A673 (cell line): ENCODE results near the gene CYP2W1. TPM values are rescaled to one million over a fixed set of nuclear protein-coding genes. Genes with fewer than 3 reads are reported as not detected.
"Not testable (repeated sequence)": the region's sequence is repeated elsewhere in the genome, so short reads cannot be mapped to it uniquely, and the experiment has no call there.

Source experiments
- BruUV-seq: library from RNA; stranded (reverse); fragments of 400-500 nt; replicated peaks from 2 replicates; lab custom pipeline; 2021; lab: Mats Ljungman, UMichigan
- CTCF ChIA-PET: fragments of 300-600 bp; sonication (Branson Sonifier 250); formaldehyde crosslinking; loops from one replicate; lab custom pipeline; 2022; ENCODE audit warnings: antibody characterized with exemption; lab: Charles Lee
- POLR2A ChIA-PET: fragments of 300-600 bp; sonication (Branson Sonifier 250); formaldehyde crosslinking; loops from one replicate; lab custom pipeline; 2022; ENCODE audit warnings: antibody characterized with exemption; ENCODE audit not compliant: low non-redundant PET; lab: Charles Lee
- DNase-seq: peaks from one replicate; pipeline ENCODE4 v3.0.0-alpha.2; 2015; ENCODE audit warnings: low spot score
- H3K27ac ChIP-seq: fragments of 200-600 bp; sonication (generic); 2 replicates; pipeline ENCODE4 v1.5.1; 2016; ENCODE audit warnings: mixed run types, low read depth, mild to moderate bottlenecking, mixed read lengths, antibody characterized with exemption, low read length; ENCODE audit not compliant: poor library complexity, severe bottlenecking
- H3K27me3 ChIP-seq: fragments of 200-600 bp; sonication (generic); replicated peaks from 2 replicates; pipeline ENCODE4 v1.6.1; 2017; ENCODE audit warnings: mixed run types, low read depth, mild to moderate bottlenecking, mixed read lengths, antibody characterized with exemption, low read length; ENCODE audit not compliant: insufficient read depth, poor library complexity
- H3K36me3 ChIP-seq: fragments of 200-600 bp; sonication (generic); 2 replicates; pipeline ENCODE4 v1.6.1; 2016; ENCODE audit warnings: mixed run types, mild to moderate bottlenecking, mixed read lengths, antibody characterized with exemption, low read length; ENCODE audit not compliant: insufficient read depth, poor library complexity, severe bottlenecking
- H3K4me1 ChIP-seq: fragments of 200-600 bp; sonication (generic); 2 replicates; pipeline ENCODE4 v1.6.1; 2017; ENCODE audit warnings: mixed run types, mild to moderate bottlenecking, mixed read lengths, antibody characterized with exemption, low read length; ENCODE audit not compliant: insufficient read depth, poor library complexity, severe bottlenecking
- H3K4me3 ChIP-seq: fragments of 200-600 bp; sonication (generic); 2 replicates; pipeline ENCODE4 v1.5.1; 2016; ENCODE audit warnings: low read depth, mixed run types, mild to moderate bottlenecking, mixed read lengths, low read length; ENCODE audit not compliant: poor library complexity, severe bottlenecking
- H3K9me3 ChIP-seq: fragments of 200-600 bp; sonication (generic); 2 replicates; pipeline ENCODE4 v1.6.1; 2016; ENCODE audit warnings: mixed run types, low read depth, mild to moderate bottlenecking, mixed read lengths, antibody characterized with exemption, low read length; ENCODE audit not compliant: poor library complexity, severe bottlenecking
- CTCF ChIP-seq: fragments of 300-800, 200-600 bp; sonication (generic); conservative IDR thresholded peaks from 2 replicates; pipeline ENCODE4 v1.5.1; 2017; ENCODE audit warnings: low read depth, mild to moderate bottlenecking, antibody characterized with exemption, low read length, moderate library complexity, mixed read lengths
- EZH2 ChIP-seq: fragments of 200-600 bp; sonication (generic); IDR thresholded peaks from 2 replicates; pipeline ENCODE4 v1.6.1; 2017; ENCODE audit warnings: borderline replicate concordance, low read depth, mild to moderate bottlenecking, mixed read lengths, antibody characterized with exemption, low read length; ENCODE audit not compliant: poor library complexity, severe bottlenecking
- intact Hi-C: fragments of 100-400 bp; cut with micrococcal nuclease; formaldehyde crosslinking; loops from one replicate; pipeline ENCODE4 v1.10.0; 2022; ENCODE audit not compliant: unreplicated experiment
- microRNA-seq: library from miRNA; unstranded; fragments of <30 nt; microRNA quantifications from one replicate; pipeline ENCODE4 v1.2.0, GENCODE V29; 2021
- total RNA-seq: library from RNA; stranded (reverse); gene quantifications from 2 replicates; pipeline ENCODE4 v1.2.3, GENCODE V29; 2021

The CYP2W1 gene
- total RNA-seq, 1 experiment from 2014 or later, result not detected

- no peak for DNase-seq
- no peak for TF ChIP-seq CTCF
- TF ChIP-seq EZH2, result no peak
- Histone ChIP-seq H3K9me3 (no peaks in the 10 kb centered on the region), H3K27ac (no peak overlapping the region), H3K36me3 (no peaks in the 10 kb centered on the region), H3K27me3 (no peaks in the 10 kb centered on the region), H3K4me3 (no peak overlapping the region), H3K4me1 (peaks cover 8% of the 10 kb centered on the region)
- ChIA-PET CTCF (no interaction called here), POLR2A (no interaction called here)
- BruUV-seq, result no TSS peak
- intact Hi-C loops, result no loop called here
Observed at GRCh38 chr7:1033546-1034145, 50.7 kb downstream of the CYP2W1 start.

GRCh38 chr7:1034769-1035168 is 51.8 kb downstream of the CYP2W1 start:
- H3K36me3 ChIP-seq, H3K27ac ChIP-seq, BruUV-seq, CTCF ChIA-PET, POLR2A ChIA-PET, H3K4me1 ChIP-seq, DNase-seq, H3K4me3 ChIP-seq, H3K27me3 ChIP-seq, intact Hi-C loops, H3K9me3 ChIP-seq: not testable (repeated sequence)

- H3K27me3 ChIP-seq, H3K36me3 ChIP-seq, H3K9me3 ChIP-seq, H3K27ac ChIP-seq, H3K4me1 ChIP-seq, H3K4me3 ChIP-seq, DNase-seq, BruUV-seq, CTCF ChIA-PET, intact Hi-C loops, POLR2A ChIA-PET: not testable (repeated sequence)
Observed at GRCh38 chr7:1036164-1036928, 53.4 kb downstream of the CYP2W1 start.

Small RNA genes lying within 50 kb of the gene (microRNA-seq; reads per million reads assigned to microRNA genes)
- gene MIR339, result 1,941 reads per million, percentile 86 among the genes with 10 or more reads in this experiment

Other genes starting within 250 kb of the CYP2W1 start
- 189 and 203 TPM in 2 replicates for gene SUN1, start 150.7 kb upstream of the CYP2W1 start, total RNA-seq
- 49.7 and 51.9 TPM in 2 replicates for gene GET4, start 106.6 kb upstream of the CYP2W1 start, total RNA-seq
- gene ADAP1, start 28.5 kb upstream of the CYP2W1 start, total RNA-seq, result 16.4 and 18.6 TPM in 2 replicates
- 17.6 and 18.8 TPM in 2 replicates for gene COX19, start 7.6 kb upstream of the CYP2W1 start, total RNA-seq
- 0.95 and 2.4 TPM in 2 replicates for gene GPR146, start 61.4 kb downstream of the CYP2W1 start, total RNA-seq
- 0.37 and 0.63 TPM in 2 replicates for gene GPER1, start 104.9 kb downstream of the CYP2W1 start, total RNA-seq
- 26.1 and 27.4 TPM in 2 replicates for gene ZFAND2A, start 177.0 kb downstream of the CYP2W1 start, total RNA-seq
- 1.2 and 1.9 TPM in 2 replicates for gene UNCX, start 249.7 kb downstream of the CYP2W1 start, total RNA-seq